GM12878 (cell line): ENCODE results near the gene TSR3. TPM values are rescaled to one million over a fixed set of nuclear protein-coding genes. Genes with fewer than 3 reads are reported as not detected.

ENCODE experiments used
- BACH1 ChIP-seq: fragments of 450-650 bp; IDR thresholded peaks from 2 replicates; pipeline ENCODE4 v1.6.1; 2017; ENCODE audit warnings: mild to moderate bottlenecking, borderline replicate concordance
- CHD1 ChIP-seq: IDR thresholded peaks from 2 replicates; pipeline ENCODE4 v1.6.1; 2012; ENCODE audit warnings: low read depth, low read length, improper control_type of control experiment
- CREB1 ChIP-seq: IDR thresholded peaks from 2 replicates; pipeline ENCODE4 v1.6.1; 2012; ENCODE audit warnings: low read depth, mild to moderate bottlenecking, inconsistent platforms
- EGR1 ChIP-seq, 2 experiments: IDR thresholded peaks; 1 replicate in 1 of 2; 2 replicates in 1 of 2; pipeline ENCODE4 v1.6.1; 2011 to 2012; ENCODE audit warnings: low read depth in 2 of 2, low read length in 2 of 2, borderline replicate concordance in 1 of 2, mild to moderate bottlenecking in 1 of 2, moderate library complexity in 1 of 2
- ETV6 ChIP-seq, 2 experiments: fragments of 450-650 bp in 1 of 2; IDR thresholded peaks in 1 of 2; conservative IDR thresholded peaks in 1 of 2; 2 replicates each; pipeline ENCODE4 v1.6.1; 2014; ENCODE audit warnings: antibody characterized with exemption in 1 of 2, borderline replicate concordance in 1 of 2, low read depth in 1 of 2, mild to moderate bottlenecking in 1 of 2, moderate library complexity in 1 of 2
- EZH2 ChIP-seq: IDR thresholded peaks from 2 replicates; pipeline ENCODE4 v1.6.1; 2012; ENCODE audit warnings: low read depth, mild to moderate bottlenecking, control low read depth, inconsistent platforms, low read length, borderline replicate concordance; ENCODE audit not compliant: control insufficient read depth
- GATAD2B ChIP-seq: fragments of 450-650 bp; conservative IDR thresholded peaks from 2 replicates; pipeline ENCODE4 v1.6.1; 2017; ENCODE audit warnings: low read depth, mild to moderate bottlenecking, moderate library complexity
- HCFC1 ChIP-seq: fragments of 150-350 bp; IDR thresholded peaks from 2 replicates; pipeline ENCODE4 v1.6.1; 2014; ENCODE audit warnings: low read length
- LARP7 ChIP-seq: fragments of 450-650 bp; IDR thresholded peaks from 2 replicates; pipeline ENCODE4 v1.6.1; 2017; ENCODE audit warnings: mild to moderate bottlenecking
- MTA3 ChIP-seq: IDR thresholded peaks from 2 replicates; pipeline ENCODE4 v1.6.1; 2012; ENCODE audit warnings: low read length, inconsistent platforms, borderline replicate concordance
- NR2C2 ChIP-seq: IDR thresholded peaks from 2 replicates; pipeline ENCODE4 v1.6.1; 2011; ENCODE audit warnings: borderline replicate concordance, low read depth; ENCODE audit not compliant: control insufficient read depth, insufficient read length
- SREBF2 ChIP-seq: IDR thresholded peaks from 2 replicates; pipeline ENCODE4 v1.6.1; 2012; ENCODE audit warnings: mild to moderate bottlenecking, low read length
- TCF7 ChIP-seq: IDR thresholded peaks from 2 replicates; pipeline ENCODE4 v1.6.1; 2014; ENCODE audit warnings: antibody characterized with exemption, borderline replicate concordance
- ZSCAN29 ChIP-seq: fragments of 450-650 bp; IDR thresholded peaks from 2 replicates; pipeline ENCODE4 v1.6.1; 2017; ENCODE audit warnings: mild to moderate bottlenecking, moderate library complexity
- polyA plus RNA-seq, 11 experiments: library from polyadenylated mRNA; depleted of rRNA in 4 of 11; unstranded in 6 of 11; stranded (reverse) in 5 of 11; fragments of >200 nt; fragmentation: Nextera tagmentation in 4 of 11; fragmentation: Illumina TruSeq in 1 of 11; extraction: Ambion mirVana in 4 of 11; extraction: Trizol in 1 of 11; gene quantifications; 1 replicate in 1 of 11; 2 replicates in 10 of 11; pipeline versions ENCODE4 v1.2.1 to v1.2.3, GENCODE V29; 2011 to 2016; ENCODE audit warnings: inconsistent platforms in 2 of 11, missing spikeins in 2 of 11, low read depth in 1 of 11
- total RNA-seq, 4 experiments: library from RNA; depleted of rRNA in 3 of 4; stranded (reverse); fragments of >200 nt in 3 of 4; fragmentation: Illumina TruSeq in 1 of 4; extraction: Trizol in 1 of 4; gene quantifications; 2 replicates each; pipeline versions ENCODE4 v1.2.1 to v1.2.3, GENCODE V29; 2013 to 2021
- TF ChIP-seq, protein P1 (sequence below): fragments of 450-650 bp; IDR thresholded peaks from 2 replicates; pipeline ENCODE4 v1.6.1; 2017; ENCODE audit warnings: low read depth, mild to moderate bottlenecking, moderate library complexity
- TF ChIP-seq, protein P2 (sequence below): IDR thresholded peaks from 2 replicates; pipeline ENCODE4 v1.6.1; 2011; ENCODE audit warnings: low read depth, mild to moderate bottlenecking, low read length, moderate library complexity, borderline replicate concordance; ENCODE audit errors: extremely low read depth
- TF ChIP-seq, protein P3 (sequence below): fragments of 450-650 bp; IDR thresholded peaks from 2 replicates; pipeline ENCODE4 v1.6.1; 2016; ENCODE audit warnings: mild to moderate bottlenecking, moderate library complexity, borderline replicate concordance
- TF ChIP-seq, protein P4 (sequence below): IDR thresholded peaks from 2 replicates; pipeline ENCODE4 v1.6.1; 2012; ENCODE audit warnings: low read depth, low read length, improper control_type of control experiment

Gene TSR3
- total and polyA plus RNA-seq, 10 of the 15 experiments (the other 5 are each of a cell fraction or from before 2014, with no cell fraction given): 3.4 to 108 (median 46.9) TPM

DNA sequence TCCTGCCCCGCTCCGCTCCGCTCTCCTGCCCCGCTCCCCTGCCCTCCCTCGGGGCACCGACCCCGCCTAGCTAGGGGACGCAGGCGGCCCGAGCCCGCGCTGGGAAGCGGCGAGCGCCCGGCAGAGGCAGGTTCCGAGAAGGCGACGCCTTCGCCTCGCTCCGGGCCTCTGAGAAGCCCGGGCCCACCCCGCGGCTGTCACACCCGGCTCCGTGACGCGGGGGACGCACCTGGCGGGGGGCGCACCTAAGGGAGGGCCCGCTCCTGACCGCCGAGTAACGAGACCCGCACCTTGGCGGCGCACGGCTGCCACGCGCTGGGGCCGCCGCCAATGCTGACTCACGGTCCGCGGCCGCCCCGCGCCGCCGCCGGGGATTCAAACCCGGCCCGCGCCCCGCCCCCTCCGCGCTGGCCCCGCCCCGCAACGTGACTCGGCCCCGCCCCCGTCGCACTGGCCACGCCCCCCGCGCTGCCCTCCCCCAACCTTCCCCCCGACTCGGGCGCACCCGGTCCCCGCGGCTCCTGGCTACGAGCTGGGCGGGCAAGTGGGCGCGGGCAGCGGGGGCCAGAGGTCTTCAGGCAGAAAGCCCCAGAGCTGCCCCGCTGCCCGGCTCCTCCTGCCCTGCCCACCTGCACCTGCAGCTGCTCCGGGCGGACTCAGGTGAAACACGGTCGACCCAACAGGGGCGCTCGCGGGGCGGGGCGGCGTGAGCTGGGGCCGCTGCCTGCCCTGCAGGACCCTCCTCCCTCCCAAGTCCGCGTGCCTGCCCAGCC, 27.8 kb upstream of the TSR3 start (continued):
- TF ChIP-seq NR2C2 (no peak), EGR1 (IDR thresholded peaks at IDR 0.05; ENCODE audit: borderline replicate concordance in 1 of 2, low read depth in 2 of 2, low read length in 2 of 2) (peak; percentile 15 to 46; a peak in 2 of 3 replicates), GATAD2B (0 out of 2 replicates have a peak, but pooled peaks have one; percentile 14), TCF7 (no peak), EZH2 (no peak), ETV6 (conservative IDR thresholded peaks at IDR 0.05 in 1 of 2, IDR thresholded peaks at IDR 0.05 in 1 of 2; ENCODE audit: borderline replicate concordance in 1 of 2, low read depth in 1 of 2) (no peak), CHD1 (no peak), SREBF2 (no peak), ZSCAN29 (no peak), LARP7 (peak; percentile 36; the same call in 1 of the 2 replicates), CREB1 (no peak), MTA3 (no peak), HCFC1 (no peak), BACH1 (peak; percentile 98)
- TF ChIP-seq, protein P1, sequence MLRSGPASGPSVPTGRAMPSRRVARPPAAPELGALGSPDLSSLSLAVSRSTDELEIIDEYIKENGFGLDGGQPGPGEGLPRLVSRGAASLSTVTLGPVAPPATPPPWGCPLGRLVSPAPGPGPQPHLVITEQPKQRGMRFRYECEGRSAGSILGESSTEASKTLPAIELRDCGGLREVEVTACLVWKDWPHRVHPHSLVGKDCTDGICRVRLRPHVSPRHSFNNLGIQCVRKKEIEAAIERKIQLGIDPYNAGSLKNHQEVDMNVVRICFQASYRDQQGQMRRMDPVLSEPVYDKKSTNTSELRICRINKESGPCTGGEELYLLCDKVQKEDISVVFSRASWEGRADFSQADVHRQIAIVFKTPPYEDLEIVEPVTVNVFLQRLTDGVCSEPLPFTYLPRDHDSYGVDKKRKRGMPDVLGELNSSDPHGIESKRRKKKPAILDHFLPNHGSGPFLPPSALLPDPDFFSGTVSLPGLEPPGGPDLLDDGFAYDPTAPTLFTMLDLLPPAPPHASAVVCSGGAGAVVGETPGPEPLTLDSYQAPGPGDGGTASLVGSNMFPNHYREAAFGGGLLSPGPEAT: no peak
- TF ChIP-seq, protein P2, sequence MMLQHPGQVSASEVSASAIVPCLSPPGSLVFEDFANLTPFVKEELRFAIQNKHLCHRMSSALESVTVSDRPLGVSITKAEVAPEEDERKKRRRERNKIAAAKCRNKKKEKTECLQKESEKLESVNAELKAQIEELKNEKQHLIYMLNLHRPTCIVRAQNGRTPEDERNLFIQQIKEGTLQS: no peak
- TF ChIP-seq, protein P3, sequence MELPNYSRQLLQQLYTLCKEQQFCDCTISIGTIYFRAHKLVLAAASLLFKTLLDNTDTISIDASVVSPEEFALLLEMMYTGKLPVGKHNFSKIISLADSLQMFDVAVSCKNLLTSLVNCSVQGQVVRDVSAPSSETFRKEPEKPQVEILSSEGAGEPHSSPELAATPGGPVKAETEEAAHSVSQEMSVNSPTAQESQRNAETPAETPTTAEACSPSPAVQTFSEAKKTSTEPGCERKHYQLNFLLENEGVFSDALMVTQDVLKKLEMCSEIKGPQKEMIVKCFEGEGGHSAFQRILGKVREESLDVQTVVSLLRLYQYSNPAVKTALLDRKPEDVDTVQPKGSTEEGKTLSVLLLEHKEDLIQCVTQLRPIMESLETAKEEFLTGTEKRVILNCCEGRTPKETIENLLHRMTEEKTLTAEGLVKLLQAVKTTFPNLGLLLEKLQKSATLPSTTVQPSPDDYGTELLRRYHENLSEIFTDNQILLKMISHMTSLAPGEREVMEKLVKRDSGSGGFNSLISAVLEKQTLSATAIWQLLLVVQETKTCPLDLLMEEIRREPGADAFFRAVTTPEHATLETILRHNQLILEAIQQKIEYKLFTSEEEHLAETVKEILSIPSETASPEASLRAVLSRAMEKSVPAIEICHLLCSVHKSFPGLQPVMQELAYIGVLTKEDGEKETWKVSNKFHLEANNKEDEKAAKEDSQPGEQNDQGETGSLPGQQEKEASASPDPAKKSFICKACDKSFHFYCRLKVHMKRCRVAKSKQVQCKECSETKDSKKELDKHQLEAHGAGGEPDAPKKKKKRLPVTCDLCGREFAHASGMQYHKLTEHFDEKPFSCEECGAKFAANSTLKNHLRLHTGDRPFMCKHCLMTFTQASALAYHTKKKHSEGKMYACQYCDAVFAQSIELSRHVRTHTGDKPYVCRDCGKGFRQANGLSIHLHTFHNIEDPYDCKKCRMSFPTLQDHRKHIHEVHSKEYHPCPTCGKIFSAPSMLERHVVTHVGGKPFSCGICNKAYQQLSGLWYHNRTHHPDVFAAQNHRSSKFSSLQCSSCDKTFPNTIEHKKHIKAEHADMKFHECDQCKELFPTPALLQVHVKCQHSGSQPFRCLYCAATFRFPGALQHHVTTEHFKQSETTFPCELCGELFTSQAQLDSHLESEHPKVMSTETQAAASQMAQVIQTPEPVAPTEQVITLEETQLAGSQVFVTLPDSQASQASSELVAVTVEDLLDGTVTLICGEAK: no peak
- TF ChIP-seq, protein P4, sequence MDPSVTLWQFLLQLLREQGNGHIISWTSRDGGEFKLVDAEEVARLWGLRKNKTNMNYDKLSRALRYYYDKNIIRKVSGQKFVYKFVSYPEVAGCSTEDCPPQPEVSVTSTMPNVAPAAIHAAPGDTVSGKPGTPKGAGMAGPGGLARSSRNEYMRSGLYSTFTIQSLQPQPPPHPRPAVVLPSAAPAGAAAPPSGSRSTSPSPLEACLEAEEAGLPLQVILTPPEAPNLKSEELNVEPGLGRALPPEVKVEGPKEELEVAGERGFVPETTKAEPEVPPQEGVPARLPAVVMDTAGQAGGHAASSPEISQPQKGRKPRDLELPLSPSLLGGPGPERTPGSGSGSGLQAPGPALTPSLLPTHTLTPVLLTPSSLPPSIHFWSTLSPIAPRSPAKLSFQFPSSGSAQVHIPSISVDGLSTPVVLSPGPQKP: no peak
